ENCODE results near the gene CCDC51.

- no peak for TF ChIP-seq CTCF (conservative IDR thresholded peaks at IDR 0.05; ENCODE audit: low read depth, low read length)
- no peak for TF ChIP-seq EZH2 (IDR thresholded peaks at IDR 0.05; ENCODE audit: borderline replicate concordance, low read depth, low read length, poor library complexity, severe bottlenecking)
Observed at GRCh38 chr3:48429960-48430707, 9.8 kb downstream of the CCDC51 start, which contains the start of gene PLXNB1.
